MG63 (cell line): ENCODE measurements around the gene IRAK1. TPM values are rescaled to one million over a fixed set of nuclear protein-coding genes. Genes with fewer than 3 reads are reported as not detected.

Experiments used
- DNase-seq: peaks from one replicate; pipeline ENCODE4 v3.0.0-alpha.2; 2020
- H3K27me3 ChIP-seq: fragments of 250-450 bp; sonication (Bioruptor Pico); 2 replicates; pipeline ENCODE4 v1.5.1; 2020; ENCODE audit warnings: mild to moderate bottlenecking, moderate library complexity
- H3K36me3 ChIP-seq: fragments of 250-450 bp; sonication (Bioruptor Pico); 2 replicates; pipeline ENCODE4 v1.5.1; 2020; ENCODE audit warnings: mild to moderate bottlenecking, moderate library complexity
- H3K4me3 ChIP-seq: fragments of 250-450 bp; sonication (Bioruptor Pico); 2 replicates; pipeline ENCODE4 v1.5.1; 2020; ENCODE audit warnings: mild to moderate bottlenecking, moderate library complexity
- H3K9me3 ChIP-seq: fragments of 250-450 bp; sonication (Bioruptor Pico); 2 replicates; pipeline ENCODE4 v1.5.1; 2020; ENCODE audit warnings: mild to moderate bottlenecking, moderate library complexity
- total RNA-seq: library from RNA; depleted of rRNA; stranded (reverse); fragments of >200 nt; shearing (Covaris generic); gene quantifications from 2 replicates; pipeline ENCODE4 v1.2.3, GENCODE V29; 2014; ENCODE audit warnings: low replicate concordance

The IRAK1 gene
- total RNA-seq, 1 experiment from 2014 or later, result 270 TPM

- H3K27me3 ChIP-seq, result no peaks in the 10 kb centered on the region
- DNase-seq, result peak; percentile 84
- no peaks in the 10 kb centered on the region for H3K9me3 ChIP-seq
- H3K36me3 ChIP-seq, result peaks cover 3% of the 10 kb centered on the region; the same call in 1 of the 2 replicates
- peak within 1 kb of the TSS; percentile 94 for H3K4me3 ChIP-seq
Observed at GRCh38 chrX:153972368-153973126, 47.2 kb downstream of the IRAK1 start, which contains the start of gene TMEM187. TMEM187 (plus strand) TSS chrX:153972754; CDS start chrX:153982063, 9,309 bp downstream.

- peaks cover 3% of the 10 kb centered on the region; the same call in 1 of the 2 replicates for H3K36me3 ChIP-seq
- H3K27me3 ChIP-seq, result no peaks in the 10 kb centered on the region
- peak within 1 kb of the TSS; percentile 94 for H3K4me3 ChIP-seq
- H3K9me3 ChIP-seq, result no peaks in the 10 kb centered on the region
- DNase-seq, result peak; percentile 86
Observed at GRCh38 chrX:153971450-153972367, 48.0 kb downstream of the IRAK1 start, which contains the start of gene HCFC1. HCFC1 (minus strand) TSS chrX:153971818; CDS start chrX:153970840, 978 bp downstream.

GRCh38 chrX:153971124-153971449 is 48.6 kb downstream of the IRAK1 start:
- Histone ChIP-seq H3K27me3 (no peaks in the 10 kb centered on the region), H3K36me3 (peaks cover 3% of the 10 kb centered on the region; the same call in 1 of the 2 replicates), H3K9me3 (no peaks in the 10 kb centered on the region), H3K4me3 (peak overlapping the region; percentile 94)
- DNase-seq, result peak; percentile 85

- Histone ChIP-seq H3K36me3 (peaks cover 3% of the 10 kb centered on the region; the same call in 1 of the 2 replicates), H3K27me3 (no peaks in the 10 kb centered on the region), H3K4me3 (peak overlapping the region; percentile 94), H3K9me3 (no peaks in the 10 kb centered on the region)
- peak; percentile 56 for DNase-seq
Observed at GRCh38 chrX:153970357-153971123, 49.2 kb downstream of the IRAK1 start.

- H3K27me3 ChIP-seq, result no peaks in the 10 kb centered on the region
- peak overlapping the region; percentile 94 for H3K4me3 ChIP-seq
- DNase-seq, result peak; percentile 20
- peaks cover 3% of the 10 kb centered on the region; the same call in 1 of the 2 replicates for H3K36me3 ChIP-seq
- no peaks in the 10 kb centered on the region for H3K9me3 ChIP-seq
Observed at GRCh38 chrX:153969904-153970356, 49.8 kb downstream of the IRAK1 start.

- Histone ChIP-seq H3K4me3 (peak overlapping the region; percentile 94), H3K9me3 (no peaks in the 10 kb centered on the region), H3K36me3 (peaks cover 3% of the 10 kb centered on the region; the same call in 1 of the 2 replicates), H3K27me3 (no peaks in the 10 kb centered on the region)
- no peak for DNase-seq
Observed at GRCh38 chrX:153969125-153969903, 50.4 kb downstream of the IRAK1 start.

GRCh38 chrX:153968754-153969124 is 51.0 kb downstream of the IRAK1 start:
- Histone ChIP-seq H3K4me3 (peak overlapping the region; percentile 94; the same call in 1 of the 2 replicates), H3K9me3 (no peaks in the 10 kb centered on the region), H3K36me3 (peaks cover 3% of the 10 kb centered on the region; the same call in 1 of the 2 replicates), H3K27me3 (no peaks in the 10 kb centered on the region)
- no peak for DNase-seq

GRCh38 chrX:153968255-153968654 is 51.4 kb downstream of the IRAK1 start:
- Histone ChIP-seq H3K27me3 (no peaks in the 10 kb centered on the region), H3K9me3 (no peaks in the 10 kb centered on the region), H3K4me3 (no peak overlapping the region), H3K36me3 (peaks cover 3% of the 10 kb centered on the region; the same call in 1 of the 2 replicates)
- no peak for DNase-seq

- Histone ChIP-seq H3K27me3 (no peaks in the 10 kb centered on the region), H3K4me3 (no peak overlapping the region), H3K36me3 (peaks cover 3% of the 10 kb centered on the region; the same call in 1 of the 2 replicates), H3K9me3 (no peaks in the 10 kb centered on the region)
- no peak for DNase-seq
Observed at GRCh38 chrX:153967536-153968224, 52.0 kb downstream of the IRAK1 start.

GRCh38 chrX:153966841-153967535 is 52.7 kb downstream of the IRAK1 start:
- peaks cover 7% of the 10 kb centered on the region for H3K36me3 ChIP-seq
- no peak for DNase-seq

GRCh38 chrX:153966283-153966688 is 53.4 kb downstream of the IRAK1 start:
- H3K36me3 ChIP-seq, result peaks cover 12% of the 10 kb centered on the region
- H3K9me3 ChIP-seq, result no peaks in the 10 kb centered on the region
- no peak for DNase-seq
- no peak overlapping the region for H3K4me3 ChIP-seq
- H3K27me3 ChIP-seq, result no peaks in the 10 kb centered on the region

More at GRCh38 chrX:153966841-153967535, 52.7 kb downstream of the IRAK1 start:
- Histone ChIP-seq H3K27me3 (no peaks in the 10 kb centered on the region), H3K4me3 (no peak overlapping the region), H3K9me3 (no peaks in the 10 kb centered on the region)

- Histone ChIP-seq H3K27me3 (no peaks in the 10 kb centered on the region), H3K36me3 (peaks cover 11% of the 10 kb centered on the region), H3K4me3 (no peak overlapping the region), H3K9me3 (no peaks in the 10 kb centered on the region)
- no peak for DNase-seq
Observed at GRCh38 chrX:153965406-153965805, 54.3 kb downstream of the IRAK1 start.

- Histone ChIP-seq H3K9me3 (no peaks in the 10 kb centered on the region), H3K27me3 (no peaks in the 10 kb centered on the region), H3K4me3 (no peak overlapping the region), H3K36me3 (peaks cover 11% of the 10 kb centered on the region)
- DNase-seq, result no peak
Observed at GRCh38 chrX:153964105-153964504, 55.6 kb downstream of the IRAK1 start.

GRCh38 chrX:153963546-153963945 is 56.2 kb downstream of the IRAK1 start:
- DNase-seq, result no peak
- Histone ChIP-seq H3K27me3 (no peaks in the 10 kb centered on the region), H3K9me3 (no peaks in the 10 kb centered on the region), H3K36me3 (peaks cover 11% of the 10 kb centered on the region), H3K4me3 (no peak overlapping the region)
